H9 (cell line): ENCODE data around the gene IFRD2. TPM values are rescaled to one million over a fixed set of nuclear protein-coding genes. Genes with fewer than 3 reads are reported as not detected.

Source experiments
- DNase-seq: peaks from one replicate; pipeline ENCODE4 v3.0.0-alpha.2; 2017
- H2AFZ ChIP-seq: one replicate; pipeline ENCODE4 v1.6.1; 2013; ENCODE audit warnings: mild to moderate bottlenecking, low read length, control low read depth, moderate library complexity
- H2AK5ac ChIP-seq: 2 replicates; pipeline ENCODE4 v1.6.1; 2013; ENCODE audit warnings: low read length, control low read depth, mixed read lengths; ENCODE audit not compliant: insufficient read length
- H2BK120ac ChIP-seq: one replicate; pipeline ENCODE4 v1.6.1; 2013; ENCODE audit warnings: low read depth, mild to moderate bottlenecking, low read length, control low read depth, inconsistent platforms; ENCODE audit not compliant: poor library complexity, severe bottlenecking
- H2BK12ac ChIP-seq: 2 replicates; pipeline ENCODE4 v1.6.1; 2013; ENCODE audit warnings: low read length, control low read depth, mixed read lengths, low read depth; ENCODE audit not compliant: insufficient read length
- H2BK15ac ChIP-seq: 2 replicates; pipeline ENCODE4 v1.6.1; 2013; ENCODE audit warnings: low read depth, low read length, control low read depth
- H2BK20ac ChIP-seq: one replicate; pipeline ENCODE4 v1.6.1; 2013; ENCODE audit warnings: low read depth, mild to moderate bottlenecking, low read length, control low read depth, inconsistent platforms; ENCODE audit not compliant: poor library complexity, severe bottlenecking
- H2BK5ac ChIP-seq: 2 replicates; pipeline ENCODE4 v1.6.1; 2013; ENCODE audit warnings: low read length, control low read depth, mixed read lengths; ENCODE audit not compliant: insufficient read length
- H3K14ac ChIP-seq: 2 replicates; pipeline ENCODE4 v1.6.1; 2013; ENCODE audit warnings: low read length, control low read depth; ENCODE audit not compliant: insufficient read depth
- H3K18ac ChIP-seq: 2 replicates; pipeline ENCODE4 v1.6.1; 2013; ENCODE audit warnings: low read depth, mild to moderate bottlenecking, mixed read lengths, low read length, control low read depth; ENCODE audit not compliant: insufficient read length
- H3K23ac ChIP-seq: 2 replicates; pipeline ENCODE4 v1.6.1; 2013; ENCODE audit warnings: low read length, control low read depth, mixed read lengths, low read depth; ENCODE audit not compliant: insufficient read length
- H3K23me2 ChIP-seq: 2 replicates; pipeline ENCODE4 v1.6.1; 2013; ENCODE audit warnings: low read depth, mild to moderate bottlenecking, mixed read lengths, low read length, control low read depth; ENCODE audit not compliant: insufficient read length, poor library complexity, severe bottlenecking
- H3K27ac ChIP-seq: 2 replicates; pipeline ENCODE4 v1.5.1; 2013; ENCODE audit warnings: low read length, control low read depth, mixed read lengths, low read depth; ENCODE audit not compliant: insufficient read length
- H3K27me3 ChIP-seq: 2 replicates; pipeline ENCODE4 v1.6.1; 2013; ENCODE audit warnings: low read length, control low read depth, inconsistent platforms; ENCODE audit not compliant: insufficient read depth
- H3K4ac ChIP-seq: 2 replicates; pipeline ENCODE4 v1.6.1; 2013; ENCODE audit warnings: low read depth, mild to moderate bottlenecking, control low read depth, inconsistent platforms, low read length, moderate library complexity
- H3K4me1 ChIP-seq: 2 replicates; pipeline ENCODE4 v1.6.1; 2013; ENCODE audit warnings: low read length, control low read depth, inconsistent platforms; ENCODE audit not compliant: insufficient read depth
- H3K4me2 ChIP-seq: 2 replicates; pipeline ENCODE4 v1.6.1; 2013; ENCODE audit warnings: low read length, control low read depth, mixed read lengths; ENCODE audit not compliant: insufficient read length, insufficient read depth
- H3K56ac ChIP-seq: 2 replicates; pipeline ENCODE4 v1.6.1; 2013; ENCODE audit warnings: low read depth, mild to moderate bottlenecking, mixed read lengths, low read length, control low read depth; ENCODE audit not compliant: insufficient read length
- H3K79me1 ChIP-seq: 2 replicates; pipeline ENCODE4 v1.6.1; 2013; ENCODE audit warnings: low read depth, mild to moderate bottlenecking, moderate library complexity, low read length, control low read depth, inconsistent platforms; ENCODE audit not compliant: insufficient read depth, poor library complexity, severe bottlenecking
- H3K79me2 ChIP-seq: 2 replicates; pipeline ENCODE4 v1.6.1; 2013; ENCODE audit warnings: low read length, control low read depth, inconsistent platforms; ENCODE audit not compliant: insufficient read depth
- H3K9ac ChIP-seq: 2 replicates; pipeline ENCODE4 v1.6.1; 2013; ENCODE audit warnings: low read length, control low read depth, mixed read lengths; ENCODE audit not compliant: insufficient read length; ENCODE audit errors: extremely low read depth
- H3K9me3 ChIP-seq: one replicate; pipeline ENCODE4 v1.6.1; 2013; ENCODE audit warnings: low read depth, low read length, inconsistent platforms; ENCODE audit not compliant: control insufficient read depth
- H3T11ph ChIP-seq: one replicate; pipeline ENCODE4 v1.6.1; 2013; ENCODE audit warnings: mild to moderate bottlenecking, low read length, control low read depth, inconsistent platforms
- H4K20me1 ChIP-seq: one replicate; pipeline ENCODE4 v1.6.1; 2013; ENCODE audit not compliant: control insufficient read depth, insufficient read length, insufficient read depth
- H4K5ac ChIP-seq: 2 replicates; pipeline ENCODE4 v1.6.1; 2013; ENCODE audit warnings: low read depth, mild to moderate bottlenecking, mixed read lengths, low read length, control low read depth; ENCODE audit not compliant: insufficient read length
- H4K8ac ChIP-seq: replicated peaks from 2 replicates; pipeline ENCODE4 v1.6.1; 2013; ENCODE audit warnings: low read length, control low read depth, mixed read lengths, low read depth; ENCODE audit not compliant: insufficient read length
- H4K91ac ChIP-seq: 2 replicates; pipeline ENCODE4 v1.6.1; 2013; ENCODE audit warnings: low read depth, mild to moderate bottlenecking, moderate library complexity, mixed read lengths, low read length, control low read depth; ENCODE audit not compliant: insufficient read length
- H3K27ac Mint-ChIP-seq, 3 experiments: 2 replicates in 2 of 3; 3 replicates in 1 of 3; pipeline ENCODE4 v1.8.0; 2020 to 2021; ENCODE audit warnings: mixed read lengths in 3 of 3, mild to moderate bottlenecking in 1 of 3, moderate library complexity in 1 of 3
- H3K27me3 Mint-ChIP-seq: 2 replicates; pipeline ENCODE4 v1.8.0; 2021; ENCODE audit warnings: low read depth, mild to moderate bottlenecking, moderate library complexity, mixed read lengths
- H3K36me3 Mint-ChIP-seq, 3 experiments: 2 replicates in 2 of 3; 3 replicates in 1 of 3; pipeline ENCODE4 v1.8.0; 2020 to 2021; ENCODE audit warnings: low read depth in 3 of 3, mixed read lengths in 3 of 3; ENCODE audit not compliant: insufficient read depth in 1 of 3
- H3K4me1 Mint-ChIP-seq, 2 experiments: 2 replicates each; pipeline ENCODE4 v1.8.0; 2020; ENCODE audit warnings: mixed read lengths in 2 of 2
- H3K4me3 Mint-ChIP-seq, 2 experiments: 2 replicates in 1 of 2; 3 replicates in 1 of 2; pipeline ENCODE4 v1.8.0; 2020 to 2021; ENCODE audit warnings: mild to moderate bottlenecking in 2 of 2, mixed read lengths in 2 of 2, moderate library complexity in 1 of 2
- H3K9me3 Mint-ChIP-seq, 2 experiments: 2 replicates in 1 of 2; 3 replicates in 1 of 2; pipeline ENCODE4 v1.8.0; 2020; ENCODE audit warnings: mild to moderate bottlenecking in 2 of 2, mixed read lengths in 2 of 2, moderate library complexity in 1 of 2
- WGBS: extraction: QIAGEN DNeasy Blood & Tissue Kit; methylation state at CpG from one replicate; pipeline ENCODE4 v1.1.7; 2013; ENCODE audit warnings: missing lambda C conversion rate, low lambda C conversion rate, mixed read lengths; ENCODE audit not compliant: insufficient read length; ENCODE audit errors: extremely low coverage; 5-methylcytosine and 5-hydroxymethylcytosine counted together
- total RNA-seq: library from RNA; stranded (reverse); gene quantifications from 2 replicates; pipeline ENCODE4 v1.2.1, GENCODE V29; 2021
- TF ChIP-seq, protein P1 (sequence below): fragments of 200-600 bp; sonication (generic); conservative IDR thresholded peaks from 3 replicates; pipeline ENCODE4 v1.8.0; 2021; ENCODE audit warnings: antibody characterized with exemption, mild to moderate bottlenecking

IFRD2 gene
- total RNA-seq, 1 experiment from 2014 or later: 109 TPM

DNA sequence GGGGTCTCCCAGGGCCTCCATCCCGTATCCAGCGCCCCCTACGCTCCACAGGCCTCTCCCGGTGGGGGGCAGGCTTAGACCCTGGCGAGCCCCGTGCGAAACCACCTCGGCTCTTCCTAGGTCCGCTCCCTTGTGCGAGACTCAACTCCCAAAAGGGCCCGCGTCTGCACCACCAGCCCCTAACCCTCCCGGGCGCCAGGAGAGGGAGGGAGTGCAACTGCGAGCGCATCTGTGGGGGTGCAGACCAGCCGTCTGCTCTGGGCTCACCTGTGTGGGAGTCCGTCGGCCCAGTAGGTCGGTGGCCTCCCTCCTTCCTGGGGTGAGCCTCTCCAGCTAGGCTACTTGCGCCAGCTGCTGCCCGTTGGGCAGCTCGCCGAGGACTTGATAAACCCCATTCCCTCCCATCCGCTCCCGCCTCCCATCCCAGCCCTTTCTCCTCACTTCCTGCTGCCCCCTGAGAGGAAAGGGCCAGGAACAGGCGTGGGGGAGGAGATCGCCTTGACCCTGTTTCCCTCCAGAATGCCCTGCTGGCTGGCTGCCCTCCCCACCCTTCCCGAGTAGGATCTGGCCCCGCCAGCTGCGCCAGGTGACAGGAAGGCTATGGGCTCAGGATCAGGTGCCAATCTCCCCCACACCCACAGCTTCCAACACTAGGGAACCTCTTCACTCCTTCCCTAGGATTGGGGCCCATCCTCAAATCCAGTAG is 30.3 kb upstream of the IFRD2 start, which contains the start of gene HYAL2:
HYAL2 (minus strand) TSS at position 360 of the 706 bp plus-strand sequence. CDS start 2,256 bp downstream, outside the sequence.
- no peak within 1 kb of the TSS for H2BK20ac ChIP-seq
- peak within 1 kb of the TSS; percentile 36; the same call in 1 of the 2 replicates for H3K14ac ChIP-seq
- no peak within 1 kb of the TSS for H3T11ph ChIP-seq
- H4K8ac ChIP-seq: no peak within 1 kb of the TSS
- H3K4me2 ChIP-seq: peak within 1 kb of the TSS; percentile 37
- peak within 1 kb of the TSS; percentile 87 for H3K9ac ChIP-seq
- Mint-ChIP-seq H3K4me3 (peak within 1 kb of the TSS; percentile 85 to 90), H3K4me1 (peaks cover 22 to 50% of the 10 kb centered on the region in 2 experiments), H3K27ac (peak within 1 kb of the TSS; percentile 98 to 100 (median 99)), H3K36me3 (peaks cover 31 to 49% (median 37%) of the 10 kb centered on the region in 3 experiments), H3K9me3 (no peaks in the 10 kb centered on the region), H3K27me3 (no peaks in the 10 kb centered on the region)
- H2BK5ac ChIP-seq: no peak within 1 kb of the TSS
- no peak within 1 kb of the TSS for H3K4ac ChIP-seq
- no peaks in the 10 kb centered on the region for H3K27me3 ChIP-seq
- H2AFZ ChIP-seq: no peak within 1 kb of the TSS
- no peak within 1 kb of the TSS for H2BK15ac ChIP-seq
- H4K5ac ChIP-seq: no peak within 1 kb of the TSS
- no peak within 1 kb of the TSS for H4K91ac ChIP-seq
- H4K20me1 ChIP-seq: no peaks in the 10 kb centered on the region
- H2BK12ac ChIP-seq: no peak within 1 kb of the TSS
- peaks cover 8% of the 10 kb centered on the region; the same call in 1 of the 2 replicates for H3K79me2 ChIP-seq
- no peaks in the 10 kb centered on the region for H3K9me3 ChIP-seq
- H3K23ac ChIP-seq: no peak within 1 kb of the TSS
- H2AK5ac ChIP-seq: no peak within 1 kb of the TSS
- peaks cover 19% of the 10 kb centered on the region for H3K23me2 ChIP-seq
- H3K79me1 ChIP-seq: peaks cover 4% of the 10 kb centered on the region
- peak; percentile 67 for DNase-seq
- no peak within 1 kb of the TSS for H3K27ac ChIP-seq
- H2BK120ac ChIP-seq: no peak within 1 kb of the TSS
- H3K56ac ChIP-seq: no peak within 1 kb of the TSS
- peaks cover 6% of the 10 kb centered on the region; the same call in 1 of the 2 replicates for H3K4me1 ChIP-seq
- H3K18ac ChIP-seq: peak within 1 kb of the TSS; percentile 41
- no CpG with 5 or more reads among the region's 31 CpGs for WGBS
- TF ChIP-seq, protein P1, sequence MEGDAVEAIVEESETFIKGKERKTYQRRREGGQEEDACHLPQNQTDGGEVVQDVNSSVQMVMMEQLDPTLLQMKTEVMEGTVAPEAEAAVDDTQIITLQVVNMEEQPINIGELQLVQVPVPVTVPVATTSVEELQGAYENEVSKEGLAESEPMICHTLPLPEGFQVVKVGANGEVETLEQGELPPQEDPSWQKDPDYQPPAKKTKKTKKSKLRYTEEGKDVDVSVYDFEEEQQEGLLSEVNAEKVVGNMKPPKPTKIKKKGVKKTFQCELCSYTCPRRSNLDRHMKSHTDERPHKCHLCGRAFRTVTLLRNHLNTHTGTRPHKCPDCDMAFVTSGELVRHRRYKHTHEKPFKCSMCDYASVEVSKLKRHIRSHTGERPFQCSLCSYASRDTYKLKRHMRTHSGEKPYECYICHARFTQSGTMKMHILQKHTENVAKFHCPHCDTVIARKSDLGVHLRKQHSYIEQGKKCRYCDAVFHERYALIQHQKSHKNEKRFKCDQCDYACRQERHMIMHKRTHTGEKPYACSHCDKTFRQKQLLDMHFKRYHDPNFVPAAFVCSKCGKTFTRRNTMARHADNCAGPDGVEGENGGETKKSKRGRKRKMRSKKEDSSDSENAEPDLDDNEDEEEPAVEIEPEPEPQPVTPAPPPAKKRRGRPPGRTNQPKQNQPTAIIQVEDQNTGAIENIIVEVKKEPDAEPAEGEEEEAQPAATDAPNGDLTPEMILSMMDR: no peak
